H54 (cell line): ENCODE data around the gene DTL.

ENCODE experiments used
- DNase-seq: peaks from one replicate; pipeline ENCODE4 v3.0.0; 2011; ENCODE audit warnings: low spot score, mixed read lengths; ENCODE audit not compliant: insufficient read length
- FAIRE-seq: peaks from 3 replicates; lab custom pipeline; 2011; peaks lifted over from hg19 to GRCh38; lab: Jason Lieb, UNC
- POLR2A ChIP-seq: IDR thresholded peaks from 2 replicates; pipeline ENCODE4 v1.6.1; 2011; ENCODE audit warnings: low read depth, mild to moderate bottlenecking, low read length

Gene DTL

DNA sequence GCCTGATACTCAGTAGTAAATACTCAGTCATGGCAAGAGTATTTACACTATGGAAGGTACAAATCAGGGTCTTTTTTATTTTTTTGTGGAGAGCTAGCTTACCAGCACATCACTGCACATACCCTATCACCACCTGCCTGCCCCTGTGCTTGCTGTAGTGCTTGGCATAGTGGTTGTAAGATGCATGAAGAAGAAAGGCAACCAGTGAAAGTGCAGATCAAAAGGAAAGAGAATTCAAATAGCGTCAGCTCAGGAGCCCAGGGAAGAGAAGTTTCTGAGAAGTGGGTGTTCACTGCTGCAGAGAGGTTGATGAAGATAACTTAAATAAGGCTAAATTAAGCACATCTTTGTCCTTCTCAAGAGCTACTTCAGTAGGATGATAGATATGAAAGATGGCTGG, 76.0 kb downstream of the DTL start:
- FAIRE-seq, result no peak
- no peak for TF ChIP-seq POLR2A
- no peak for DNase-seq

DNA sequence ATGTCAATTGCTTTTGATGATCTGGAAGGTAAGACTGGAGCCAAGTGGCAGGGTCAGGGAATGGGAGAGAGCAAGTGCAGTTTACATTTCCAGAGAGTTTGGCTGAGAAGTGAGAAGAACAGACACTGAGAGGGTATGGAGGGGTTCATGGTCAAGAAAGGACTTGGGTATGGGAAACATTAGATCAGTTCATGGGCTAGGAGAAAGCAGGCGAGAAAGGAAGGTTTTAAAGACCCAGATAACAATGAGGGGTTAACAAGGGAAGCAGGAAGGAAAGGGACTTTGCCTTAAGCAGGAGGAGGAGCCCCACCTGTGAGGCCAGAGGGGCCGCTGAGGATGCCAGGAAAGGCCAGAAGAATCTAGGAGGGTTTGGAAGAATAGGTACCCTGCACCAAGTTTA, 78.2 kb downstream of the DTL start:
- FAIRE-seq (no peak), DNase-seq (no peak)
- TF ChIP-seq POLR2A, result no peak

DNA sequence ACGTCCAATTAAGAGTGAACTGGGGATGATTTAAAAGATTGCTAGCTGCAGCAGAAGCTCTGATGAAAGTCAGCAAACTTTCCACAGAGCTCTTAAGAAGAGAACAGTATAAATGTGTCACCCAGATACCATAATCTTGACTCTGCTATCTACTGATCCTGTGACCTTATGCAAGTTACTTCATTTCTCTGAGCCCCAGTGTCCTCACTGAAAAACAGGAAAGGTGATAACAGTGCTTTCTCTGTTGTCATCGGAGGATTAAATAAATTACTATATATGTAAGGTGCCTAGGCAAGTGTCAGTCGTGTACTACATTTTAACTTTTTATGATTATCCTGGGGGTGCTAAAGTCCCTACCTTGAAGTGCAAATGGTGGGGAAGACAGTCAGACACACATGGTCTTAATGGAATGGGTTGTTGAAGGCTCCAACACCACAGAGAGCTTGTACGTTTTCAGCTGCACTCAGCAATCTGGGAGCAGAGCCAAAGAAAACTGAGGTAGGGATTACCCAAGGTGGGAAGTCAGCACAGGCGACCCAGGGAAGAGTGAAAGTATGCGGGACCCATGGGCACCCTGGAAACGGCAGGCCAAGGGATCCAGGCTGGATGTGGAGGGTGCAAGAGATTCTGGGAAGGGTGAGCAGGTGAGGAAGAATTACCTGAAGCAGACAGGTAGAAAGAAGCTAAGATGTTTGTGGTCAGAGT, 82.8 kb downstream of the DTL start:
- no peak for FAIRE-seq
- no peak for TF ChIP-seq POLR2A
- no peak for DNase-seq

DNA sequence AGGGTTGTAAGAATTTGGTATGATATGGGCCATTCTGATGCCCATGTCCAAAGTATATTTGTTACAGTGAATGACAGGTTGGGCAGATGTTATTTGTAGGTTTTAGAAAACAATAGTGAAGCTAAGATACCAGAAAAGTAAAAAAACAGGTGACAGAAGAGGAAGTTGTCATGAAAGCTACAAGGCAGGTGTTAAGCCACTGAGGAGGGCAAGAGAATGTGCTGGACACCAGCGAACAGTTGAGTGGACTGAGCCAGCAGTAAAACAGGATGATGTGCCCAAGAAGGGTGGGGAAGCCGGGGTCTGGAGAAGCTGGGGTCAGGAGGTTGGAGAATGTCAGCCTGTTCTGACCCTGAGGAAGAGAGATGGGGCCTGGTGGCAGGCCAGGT, 83.3 kb downstream of the DTL start:
- no peak for FAIRE-seq
- no peak for DNase-seq
- TF ChIP-seq POLR2A, result no peak

DNA sequence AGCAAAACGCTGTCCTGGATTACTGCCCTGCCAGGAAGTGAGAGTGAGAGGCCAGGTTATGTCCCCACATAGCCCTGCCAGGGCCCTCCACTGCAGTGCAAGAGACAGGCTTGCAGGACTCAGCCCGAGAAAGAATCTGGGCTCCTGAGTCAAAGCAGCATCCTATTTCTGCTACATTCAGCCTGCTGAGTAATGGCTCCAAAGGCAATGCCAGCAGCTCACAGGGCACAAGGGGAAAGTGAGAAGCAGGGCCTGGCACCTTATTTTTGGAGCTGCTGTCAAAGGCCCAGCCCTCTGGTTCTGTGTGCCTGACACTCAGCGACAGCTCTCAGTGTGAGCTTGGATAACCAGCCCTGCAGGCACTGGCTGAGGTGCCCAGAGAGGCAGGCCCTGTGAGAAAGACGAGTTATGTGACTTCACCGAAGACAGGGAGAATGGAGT, 83.9 kb downstream of the DTL start:
- TF ChIP-seq POLR2A, result no peak
- FAIRE-seq (no peak), DNase-seq (no peak)

DNA sequence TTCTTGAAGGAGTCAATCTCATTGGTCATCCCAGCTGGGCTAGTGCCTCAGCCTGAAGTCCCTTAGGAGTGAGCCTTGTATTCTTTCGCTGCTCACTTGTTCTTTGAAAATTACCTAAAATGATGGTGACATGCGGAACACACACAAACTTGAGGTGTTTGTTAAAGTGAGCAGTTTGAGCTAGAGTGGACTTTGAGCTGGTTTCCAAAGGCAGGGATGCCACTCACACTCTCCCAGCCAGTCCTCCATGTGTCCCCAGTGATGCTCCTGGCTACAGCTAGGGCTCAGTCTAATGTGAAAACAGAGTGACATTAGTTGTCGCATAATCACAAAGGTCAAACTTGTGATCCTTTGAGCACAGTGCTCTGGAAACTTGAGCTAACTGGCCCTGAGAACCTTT, 84.3 kb downstream of the DTL start:
- TF ChIP-seq POLR2A, result no peak
- FAIRE-seq, result no peak

DNA sequence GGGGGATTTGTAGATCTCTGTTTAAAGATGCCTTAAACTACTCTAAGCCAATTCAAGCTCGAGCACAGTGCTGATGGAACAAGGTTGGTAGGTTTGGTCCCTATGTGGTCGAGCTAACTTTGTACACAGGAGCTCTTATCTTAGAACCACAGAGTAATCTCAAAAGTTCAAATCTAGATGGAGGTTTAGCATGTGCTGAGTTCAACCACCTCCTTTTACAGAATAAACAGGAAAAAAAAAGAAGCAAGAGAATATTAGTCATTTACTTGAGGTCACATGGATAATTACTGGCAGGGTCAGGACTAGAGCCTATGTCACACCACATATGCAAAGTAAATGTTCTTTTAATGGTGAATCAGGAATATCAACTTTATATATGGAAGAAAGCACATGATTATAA, 86.2 kb downstream of the DTL start:
- no peak for TF ChIP-seq POLR2A
- FAIRE-seq, result no peak
- no peak for DNase-seq

More for the DNA sequence above, 84.3 kb downstream of the DTL start:
- DNase-seq, result no peak

DNA sequence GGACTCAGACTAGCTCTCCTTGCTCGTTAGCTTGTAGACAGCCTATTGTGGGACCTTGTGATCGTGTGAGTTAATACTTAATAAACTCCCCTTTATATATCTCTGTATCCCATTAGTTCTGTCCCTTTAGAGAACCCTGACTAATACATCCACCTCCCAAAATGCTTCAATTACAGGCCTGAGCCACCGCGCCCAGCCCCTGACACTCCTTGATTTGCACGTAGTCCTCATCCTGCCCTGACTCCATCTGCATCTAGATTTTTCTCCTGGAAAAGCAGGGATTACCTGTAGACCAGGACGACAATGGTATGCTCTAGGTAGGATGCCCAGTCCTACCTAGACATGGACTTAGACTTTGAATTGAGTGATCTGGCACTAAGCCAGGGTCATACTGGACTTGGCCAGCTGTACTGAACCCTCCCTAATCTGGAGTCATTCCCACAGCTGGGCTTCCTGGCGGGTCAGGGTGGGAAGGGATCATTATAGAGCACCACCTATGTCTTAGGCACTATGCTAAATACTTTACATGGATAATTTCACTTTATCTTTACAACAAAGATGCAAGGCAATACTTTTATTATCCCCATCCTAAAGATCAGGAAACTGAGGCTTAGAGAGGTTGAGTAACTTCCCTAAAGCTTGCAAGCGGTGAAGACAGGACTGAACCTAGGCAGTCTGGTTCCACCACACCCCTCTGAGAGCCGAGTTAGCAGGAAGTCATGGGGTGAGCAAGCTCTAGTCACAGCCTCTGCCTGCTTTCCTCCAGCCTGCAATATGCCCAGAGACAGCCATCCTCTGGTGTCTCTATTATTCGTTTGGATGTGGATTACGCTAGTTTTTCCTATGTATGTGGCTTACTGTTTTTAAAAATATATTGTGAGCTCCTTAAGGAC, 89.4 kb downstream of the DTL start:
- TF ChIP-seq POLR2A, result no peak
- DNase-seq, result no peak
- FAIRE-seq, result no peak

DNA sequence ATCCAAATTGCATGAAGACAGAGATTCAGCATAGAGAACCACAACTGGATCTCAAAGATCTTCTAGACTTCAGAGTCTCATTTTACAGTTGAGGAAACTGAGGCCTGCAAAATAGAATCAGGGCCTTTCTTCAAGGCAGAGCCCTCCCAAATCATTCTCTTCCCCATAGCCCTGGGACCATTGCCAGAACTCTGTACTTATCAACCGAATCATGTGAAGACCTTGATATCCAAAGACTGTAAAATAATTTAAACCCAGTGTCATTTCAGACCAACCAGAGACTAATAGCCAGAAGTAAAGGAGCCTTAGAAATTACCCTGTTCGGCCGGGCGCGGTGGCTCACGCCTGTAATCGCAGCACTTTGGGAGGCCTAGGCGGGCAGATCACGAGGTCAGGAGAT, 90.1 kb downstream of the DTL start:
- TF ChIP-seq POLR2A, result no peak
- DNase-seq (no peak), FAIRE-seq (no peak)

DNA sequence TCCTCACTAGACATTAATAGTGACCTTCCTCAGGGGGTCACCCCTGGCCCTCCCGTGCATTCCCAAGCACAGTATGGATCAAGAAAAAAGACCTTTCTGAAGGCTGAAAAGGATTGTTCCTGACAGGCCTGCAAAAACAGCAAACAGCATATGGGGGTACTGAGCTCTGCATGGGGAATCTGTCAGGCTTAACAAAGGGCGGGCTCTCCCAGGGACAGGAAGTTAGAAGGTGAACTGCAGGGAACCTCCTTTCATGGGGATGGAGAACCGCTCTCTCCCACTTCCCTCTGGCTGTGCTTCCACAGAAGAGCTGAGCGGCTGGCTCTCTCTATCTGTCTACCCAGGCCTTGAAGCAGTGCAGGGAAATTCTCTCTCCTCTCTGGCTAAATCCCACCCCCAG, 91.7 kb downstream of the DTL start:
- no peak for TF ChIP-seq POLR2A
- DNase-seq, result no peak
- no peak for FAIRE-seq

DNA sequence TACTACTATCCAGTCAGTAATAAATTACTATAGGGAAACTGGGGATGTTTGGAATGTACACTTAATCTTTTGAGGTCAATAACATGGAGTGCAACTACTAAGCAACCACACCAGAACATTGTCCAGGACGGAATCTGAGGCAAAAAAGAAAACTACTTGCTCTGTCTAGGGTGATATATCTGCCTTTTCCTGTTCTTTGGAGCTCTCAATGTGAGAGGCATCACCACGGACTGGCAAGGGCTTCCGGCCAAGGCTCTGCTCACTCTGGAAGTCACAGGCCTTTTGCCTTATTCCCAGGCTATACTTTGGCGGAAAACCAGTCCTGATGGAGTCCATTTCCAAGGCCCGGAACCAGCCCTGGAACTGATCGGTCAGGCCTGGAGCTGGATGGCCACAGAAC, 94.2 kb downstream of the DTL start:
- FAIRE-seq, result no peak
- TF ChIP-seq POLR2A, result no peak

DNA sequence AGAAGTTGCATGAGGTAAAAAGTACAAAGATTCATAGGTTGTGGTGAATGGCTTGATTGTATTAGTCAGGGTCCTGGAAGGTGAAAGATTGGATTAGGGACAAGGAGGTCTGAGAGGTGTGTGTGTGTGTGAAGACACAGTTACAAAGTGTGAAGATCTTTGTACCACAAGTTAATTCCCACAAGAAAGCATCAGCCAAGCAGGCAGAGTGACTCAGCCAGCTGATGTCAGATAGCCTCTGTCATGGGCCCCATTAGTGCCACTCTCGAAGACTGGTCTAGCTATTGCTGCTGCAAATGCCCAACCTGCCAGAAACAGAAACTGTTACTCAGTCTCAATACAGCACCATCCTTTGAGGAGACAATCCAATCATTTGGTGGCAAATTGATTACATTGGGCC, 96.5 kb downstream of the DTL start:
- FAIRE-seq (no peak), DNase-seq (no peak)
- no peak for TF ChIP-seq POLR2A

More for the DNA sequence above, 94.2 kb downstream of the DTL start:
- DNase-seq, result no peak

DNA sequence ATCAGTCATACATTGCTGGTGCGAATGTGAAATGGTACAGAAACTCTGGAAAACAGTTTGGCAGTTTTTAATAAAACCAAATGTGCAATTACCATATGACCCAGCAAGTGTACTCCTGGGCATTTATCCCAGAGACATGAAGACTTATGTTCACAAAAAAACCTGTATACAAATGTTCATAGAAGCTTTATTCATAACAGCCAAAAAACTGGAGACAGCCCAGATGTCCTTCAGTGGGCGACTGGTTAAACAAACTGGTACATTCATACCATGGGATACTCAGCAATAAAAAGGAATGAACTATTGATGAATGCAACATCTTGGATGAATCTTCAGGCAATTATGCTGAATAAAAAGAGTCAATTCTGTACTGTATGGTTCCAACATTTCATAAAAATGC, 97.8 kb downstream of the DTL start:
- no peak for FAIRE-seq
- no peak for TF ChIP-seq POLR2A
- no peak for DNase-seq

DNA sequence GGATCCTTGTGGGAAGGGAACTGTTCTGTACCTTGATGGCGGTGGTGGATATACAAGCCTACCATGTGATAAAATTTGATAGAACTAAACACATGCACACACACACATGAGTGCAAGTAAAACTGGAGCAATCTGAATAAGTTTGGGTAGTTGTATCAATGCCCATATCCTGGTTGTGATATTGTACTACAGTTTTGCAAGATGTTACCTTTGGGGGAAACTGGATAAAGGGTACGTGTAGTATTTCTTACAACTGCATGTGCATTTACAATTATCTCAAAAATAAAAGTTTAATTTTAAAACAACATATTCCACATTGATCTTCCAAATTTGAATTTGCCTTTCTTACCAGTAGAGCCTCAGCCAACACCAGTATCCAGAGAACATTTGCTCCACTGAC, 99.6 kb downstream of the DTL start:
- DNase-seq (no peak), FAIRE-seq (no peak)
- no peak for TF ChIP-seq POLR2A

DNA sequence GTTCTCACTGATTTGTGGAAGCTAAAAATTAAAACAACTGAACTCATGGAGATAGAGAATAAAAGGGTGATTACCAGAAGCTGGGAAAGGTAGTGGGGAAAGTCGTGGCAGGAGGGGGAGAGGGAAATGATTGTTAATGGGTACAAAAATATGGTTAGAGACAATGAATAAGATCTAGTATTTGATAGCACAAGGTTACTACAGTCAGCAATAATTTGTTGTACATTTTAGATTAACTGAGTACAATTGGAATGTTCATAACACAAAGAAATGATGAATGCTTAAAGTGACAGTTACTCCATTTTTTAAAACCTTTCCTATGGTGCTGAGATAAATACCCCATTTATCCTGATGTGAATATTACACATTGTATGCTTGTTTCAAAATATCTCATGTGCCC, 102.3 kb downstream of the DTL start:
- DNase-seq, result no peak
- TF ChIP-seq POLR2A, result no peak
- no peak for FAIRE-seq

DNA sequence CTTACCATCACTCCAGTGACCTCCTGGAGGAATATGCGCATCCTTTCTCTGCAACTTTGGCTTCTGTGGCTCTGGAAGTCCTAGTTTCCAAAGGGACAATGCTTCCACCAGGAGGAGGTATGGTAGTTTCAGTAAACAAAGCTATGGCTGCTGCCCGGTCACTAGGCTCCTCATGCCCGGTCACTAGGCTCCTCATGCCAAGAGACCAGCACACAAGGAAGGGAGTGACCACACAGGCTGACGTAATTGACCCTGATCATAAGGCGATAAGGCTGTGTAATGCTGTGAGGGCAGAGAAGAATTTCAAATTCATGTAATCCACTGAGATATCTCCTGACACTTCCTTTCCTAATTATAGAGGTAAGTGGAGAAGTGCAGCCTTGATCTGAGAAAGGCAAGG, 102.9 kb downstream of the DTL start:
- FAIRE-seq (no peak), DNase-seq (no peak)

More for the DNA sequence above, 102.9 kb downstream of the DTL start:
- TF ChIP-seq POLR2A, result no peak
